ENCODE data around the gene CSF2RB.

The CSF2RB gene

GRCh38 chr22:36928196-36928595, 14.8 kb downstream of the CSF2RB start:
- no peak for DNase-seq (ENCODE audit: low read depth)
- TF ChIP-seq CTCF (IDR thresholded peaks at IDR 0.05; ENCODE audit: low read depth, low read length), result no peak
- no peak for TF ChIP-seq MAX (IDR thresholded peaks at IDR 0.05; ENCODE audit: low read depth, low read length)
- TF ChIP-seq MYC (IDR thresholded peaks at IDR 0.05; ENCODE audit: low read depth, low read length), result no peak
- TF ChIP-seq POLR2A (IDR thresholded peaks at IDR 0.05; ENCODE audit: extremely low read depth, insufficient read length), result no peak
- H3K4me3 ChIP-seq (ENCODE audit: low read depth, low read length), result no peak overlapping the region

- DNase-seq (ENCODE audit: low read depth), result no peak
- TF ChIP-seq MYC (IDR thresholded peaks at IDR 0.05; ENCODE audit: low read depth, low read length) (no peak), POLR2A (IDR thresholded peaks at IDR 0.05; ENCODE audit: extremely low read depth, insufficient read length) (no peak), MAX (IDR thresholded peaks at IDR 0.05; ENCODE audit: low read depth, low read length) (no peak), CTCF (IDR thresholded peaks at IDR 0.05; ENCODE audit: low read depth, low read length) (no peak)
- no peak overlapping the region for H3K4me3 ChIP-seq (ENCODE audit: low read depth, low read length)
Observed at GRCh38 chr22:36928786-36929535, 15.5 kb downstream of the CSF2RB start.

GRCh38 chr22:36929621-36930020, 16.2 kb downstream of the CSF2RB start:
- no peak overlapping the region for H3K4me3 ChIP-seq (ENCODE audit: low read depth, low read length)
- TF ChIP-seq MYC (IDR thresholded peaks at IDR 0.05; ENCODE audit: low read depth, low read length) (no peak), CTCF (IDR thresholded peaks at IDR 0.05; ENCODE audit: low read depth, low read length) (no peak), POLR2A (IDR thresholded peaks at IDR 0.05; ENCODE audit: extremely low read depth, insufficient read length) (no peak), MAX (IDR thresholded peaks at IDR 0.05; ENCODE audit: low read depth, low read length) (no peak)
- DNase-seq (ENCODE audit: low read depth), result no peak

- H3K4me3 ChIP-seq (ENCODE audit: low read depth, low read length), result no peak overlapping the region
- no peak for DNase-seq (ENCODE audit: low read depth)
Observed at GRCh38 chr22:36930041-36930935, 16.9 kb downstream of the CSF2RB start.

More at GRCh38 chr22:36930041-36930935, 16.9 kb downstream of the CSF2RB start:
- TF ChIP-seq MYC (IDR thresholded peaks at IDR 0.05; ENCODE audit: low read depth, low read length), result no peak
- no peak for TF ChIP-seq CTCF (IDR thresholded peaks at IDR 0.05; ENCODE audit: low read depth, low read length)
- no peak for TF ChIP-seq POLR2A (IDR thresholded peaks at IDR 0.05; ENCODE audit: extremely low read depth, insufficient read length)
- TF ChIP-seq MAX (IDR thresholded peaks at IDR 0.05; ENCODE audit: low read depth, low read length), result no peak
